Measurements from ENCODE around the gene GRN.
"Not testable (repeated sequence)": the region's sequence is repeated elsewhere in the genome, so short reads cannot be mapped to it uniquely, and the experiment has no call there.

GRN gene

DNA sequence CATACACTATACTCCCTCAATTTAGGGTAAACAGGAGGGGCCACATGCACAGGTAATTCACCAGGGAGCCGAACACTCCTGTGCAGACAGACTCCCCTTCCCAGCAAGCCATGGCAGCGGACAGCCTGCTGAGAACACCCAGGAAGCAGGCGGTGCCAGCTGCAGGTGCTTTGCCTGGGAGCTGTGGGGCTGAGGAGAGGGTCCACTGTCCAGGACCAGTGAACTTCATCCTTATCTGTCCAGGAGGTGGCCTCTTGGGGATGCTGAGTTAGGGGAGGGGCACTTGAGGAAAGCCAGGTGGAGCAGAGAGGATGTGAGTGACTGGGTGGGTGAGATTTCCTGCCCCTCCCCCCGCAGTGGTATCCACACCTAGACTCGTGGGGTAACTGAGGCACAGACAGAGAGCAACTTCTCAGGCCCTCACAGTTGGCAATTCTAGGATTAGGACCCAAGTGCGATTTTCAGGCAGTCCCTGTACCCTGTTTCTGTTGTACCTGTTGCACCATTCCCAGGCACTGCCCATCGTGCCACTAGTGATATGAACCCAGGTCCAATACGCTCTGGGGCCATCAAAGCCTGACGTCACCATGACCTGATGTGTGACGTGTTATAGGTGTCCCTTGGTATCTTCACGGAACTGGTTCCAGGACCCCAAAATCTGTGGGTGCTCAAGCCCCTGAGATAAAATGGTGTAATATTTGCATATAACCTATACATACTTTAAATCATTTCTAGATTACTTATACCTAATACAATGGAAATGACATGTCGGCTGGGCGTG is 1.2 kb downstream of the GRN start:
- no peak for DNase-seq (ENCODE audit: low read depth in 1 of 2, low spot score in 1 of 2)

DNA sequence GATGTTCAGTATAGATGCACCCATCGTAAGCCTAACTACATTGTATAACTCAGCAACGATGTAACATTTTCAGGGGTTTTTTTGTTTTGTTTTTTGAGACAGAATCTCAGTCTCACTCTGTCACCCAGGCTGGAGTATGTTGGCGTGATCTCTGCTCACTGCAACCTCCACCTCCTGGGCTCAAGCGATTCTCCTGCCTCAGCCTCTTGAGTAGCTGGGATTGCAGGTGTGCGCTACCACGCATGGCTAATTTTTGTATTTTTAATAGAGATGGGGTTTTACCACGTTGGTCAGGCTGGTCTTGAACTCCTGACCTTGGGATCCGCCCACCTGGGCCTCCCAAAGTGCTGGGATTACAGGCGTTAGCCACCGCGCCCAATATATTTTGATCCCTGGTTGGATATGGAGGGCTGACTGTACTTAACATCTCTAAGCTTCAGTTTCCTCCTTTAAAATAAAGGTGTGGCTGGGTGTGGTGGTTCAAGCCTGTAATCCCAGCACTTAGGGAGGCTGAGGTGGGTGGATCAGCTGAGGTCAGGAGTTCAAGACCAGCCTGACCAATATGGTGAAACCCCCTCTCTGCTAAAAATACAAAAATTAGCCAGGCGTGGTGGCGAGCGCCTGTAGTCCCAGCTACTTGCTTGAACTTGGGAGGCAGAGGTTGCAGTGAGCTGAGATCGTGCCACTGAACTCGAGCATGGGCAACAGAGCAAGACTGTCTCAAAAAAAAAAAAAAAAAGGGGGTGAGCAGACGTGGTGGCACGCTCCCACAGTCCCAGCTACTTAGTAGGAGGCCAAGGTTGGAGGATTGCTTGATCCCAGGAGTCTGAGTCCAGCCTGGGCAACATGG is 2.3 kb downstream of the GRN start:
- not testable (repeated sequence) for DNase-seq (ENCODE audit: low read depth in 1 of 2, low spot score in 1 of 2)

DNA sequence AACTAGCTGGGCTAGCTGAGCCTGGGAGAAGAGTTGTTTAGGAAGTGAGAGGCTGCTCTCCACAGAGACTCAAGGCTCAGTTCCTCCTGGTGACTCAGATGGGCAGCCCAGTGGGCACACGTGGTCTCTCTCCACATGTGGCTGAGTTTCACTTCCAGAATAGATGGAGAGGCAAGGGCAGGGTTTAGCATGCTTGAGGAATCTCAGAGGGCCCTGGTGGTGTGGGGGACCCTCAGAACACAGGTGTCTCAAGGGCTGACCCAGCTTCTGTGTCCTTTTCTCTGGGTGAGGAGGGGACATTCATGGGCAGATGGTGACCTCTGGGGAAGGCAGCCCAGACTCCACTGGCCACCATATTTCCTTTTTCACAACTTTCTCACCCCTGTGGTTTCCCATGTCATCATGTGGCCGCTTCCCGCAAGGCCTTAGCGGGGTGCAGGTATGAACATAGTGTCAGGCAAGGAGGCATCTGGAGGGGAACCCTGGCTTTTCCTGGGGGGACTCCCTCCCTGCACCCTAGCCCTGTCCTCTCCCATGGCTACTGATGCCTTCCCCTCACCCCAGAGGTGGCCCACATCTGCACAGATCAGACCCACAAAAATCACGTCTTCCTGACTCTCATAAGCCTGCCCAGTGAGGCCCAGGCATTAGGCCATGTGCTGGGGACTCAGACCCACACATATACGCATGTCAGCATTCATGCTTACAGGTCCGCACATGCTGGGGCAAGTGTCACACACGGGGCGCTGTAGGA is 3.3 kb downstream of the GRN start:
- DNase-seq (ENCODE audit: low read depth in 1 of 2, low spot score in 1 of 2): no peak

DNA sequence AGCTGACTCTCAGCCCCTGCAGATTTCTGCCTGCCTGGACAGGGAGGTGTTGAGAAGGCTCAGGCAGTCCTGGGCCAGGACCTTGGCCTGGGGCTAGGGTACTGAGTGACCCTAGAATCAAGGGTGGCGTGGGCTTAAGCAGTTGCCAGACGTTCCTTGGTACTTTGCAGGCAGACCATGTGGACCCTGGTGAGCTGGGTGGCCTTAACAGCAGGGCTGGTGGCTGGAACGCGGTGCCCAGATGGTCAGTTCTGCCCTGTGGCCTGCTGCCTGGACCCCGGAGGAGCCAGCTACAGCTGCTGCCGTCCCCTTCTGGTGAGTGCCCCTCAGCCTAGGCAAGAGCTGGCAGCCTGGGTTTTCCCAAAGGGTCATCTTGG is 3.9 kb downstream of the GRN start:
- DNase-seq (ENCODE audit: low read depth in 1 of 2, low spot score in 1 of 2): no peak

DNA sequence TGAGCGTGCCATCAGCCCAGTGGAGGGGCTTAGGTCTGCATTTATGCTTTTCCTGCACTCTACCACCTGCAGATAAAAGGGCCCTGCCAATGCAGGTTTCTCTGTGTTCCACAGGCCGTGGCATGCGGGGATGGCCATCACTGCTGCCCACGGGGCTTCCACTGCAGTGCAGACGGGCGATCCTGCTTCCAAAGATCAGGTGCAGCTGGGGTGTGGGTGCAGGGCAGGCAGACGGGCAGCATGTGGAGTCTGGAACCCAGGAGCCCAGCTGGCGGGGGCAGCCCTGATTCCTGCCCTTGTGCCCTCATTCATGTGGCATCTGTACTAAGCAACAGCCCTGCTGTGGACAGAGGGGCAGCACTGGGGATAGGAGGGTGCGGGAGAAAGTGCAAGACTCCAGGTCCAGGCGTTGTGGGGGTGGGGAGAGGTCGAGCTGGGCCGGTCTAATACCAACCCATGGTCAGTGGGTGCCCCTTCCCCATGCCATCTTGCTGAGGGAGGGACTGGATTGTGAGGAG is 4.5 kb downstream of the GRN start:
- no peak for DNase-seq (ENCODE audit: low read depth in 1 of 2, low spot score in 1 of 2)

DNA sequence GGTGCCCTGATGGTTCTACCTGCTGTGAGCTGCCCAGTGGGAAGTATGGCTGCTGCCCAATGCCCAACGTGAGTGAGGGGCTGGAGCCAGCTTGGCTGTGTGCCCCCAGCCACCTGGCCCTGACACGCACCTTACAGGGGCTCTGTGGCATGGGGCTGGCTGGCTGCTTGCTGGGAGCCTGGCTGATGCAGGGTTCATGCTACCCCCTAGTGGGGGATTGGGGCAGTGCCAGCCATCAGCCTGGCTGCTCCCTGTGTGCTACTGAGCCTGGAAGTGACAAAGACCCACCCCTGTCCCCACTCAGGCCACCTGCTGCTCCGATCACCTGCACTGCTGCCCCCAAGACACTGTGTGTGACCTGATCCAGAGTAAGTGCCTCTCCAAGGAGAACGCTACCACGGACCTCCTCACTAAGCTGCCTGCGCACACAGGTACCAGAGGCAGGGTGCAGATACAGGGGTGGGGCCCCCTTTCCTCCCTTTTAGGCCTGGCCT is 5.7 kb downstream of the GRN start:
- DNase-seq (ENCODE audit: low read depth in 1 of 2, low spot score in 1 of 2): peak; percentile 40 to 55

DNA sequence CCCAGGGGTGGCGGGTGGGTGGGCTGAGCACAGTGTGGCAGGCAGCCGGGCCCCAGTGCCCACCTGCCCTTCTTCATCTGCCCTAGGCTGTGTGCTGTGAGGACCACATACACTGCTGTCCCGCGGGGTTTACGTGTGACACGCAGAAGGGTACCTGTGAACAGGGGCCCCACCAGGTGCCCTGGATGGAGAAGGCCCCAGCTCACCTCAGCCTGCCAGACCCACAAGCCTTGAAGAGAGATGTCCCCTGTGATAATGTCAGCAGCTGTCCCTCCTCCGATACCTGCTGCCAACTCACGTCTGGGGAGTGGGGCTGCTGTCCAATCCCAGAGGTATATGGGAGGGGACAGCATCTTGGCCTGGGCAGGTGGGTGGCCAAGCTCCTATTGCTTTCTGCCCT is 6.4 kb downstream of the GRN start:
- DNase-seq (ENCODE audit: low read depth in 1 of 2, low spot score in 1 of 2): no peak

DNA sequence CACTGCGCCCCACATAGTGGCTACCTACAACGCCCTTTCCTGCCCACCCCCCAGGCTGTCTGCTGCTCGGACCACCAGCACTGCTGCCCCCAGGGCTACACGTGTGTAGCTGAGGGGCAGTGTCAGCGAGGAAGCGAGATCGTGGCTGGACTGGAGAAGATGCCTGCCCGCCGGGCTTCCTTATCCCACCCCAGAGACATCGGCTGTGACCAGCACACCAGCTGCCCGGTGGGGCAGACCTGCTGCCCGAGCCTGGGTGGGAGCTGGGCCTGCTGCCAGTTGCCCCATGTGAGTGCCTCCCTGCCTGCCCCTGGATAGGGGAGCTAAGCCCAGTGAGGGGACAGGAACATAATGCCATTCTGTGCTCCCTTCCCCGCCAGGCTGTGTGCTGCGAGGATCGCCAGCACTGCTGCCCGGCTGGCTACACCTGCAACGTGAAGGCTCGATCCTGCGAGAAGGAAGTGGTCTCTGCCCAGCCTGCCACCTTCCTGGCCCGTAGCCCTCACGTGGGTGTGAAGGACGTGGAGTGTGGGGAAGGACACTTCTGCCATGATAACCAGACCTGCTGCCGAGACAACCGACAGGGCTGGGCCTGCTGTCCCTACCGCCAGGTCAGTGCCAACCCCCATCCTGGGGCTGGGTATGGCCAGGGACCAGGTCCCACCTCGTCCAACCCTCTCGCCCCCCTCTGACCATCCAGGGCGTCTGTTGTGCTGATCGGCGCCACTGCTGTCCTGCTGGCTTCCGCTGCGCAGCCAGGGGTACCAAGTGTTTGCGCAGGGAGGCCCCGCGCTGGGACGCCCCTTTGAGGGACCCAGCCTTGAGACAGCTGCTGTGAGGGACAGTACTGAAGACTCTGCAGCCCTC is 7.1 kb downstream of the GRN start:
- DNase-seq (ENCODE audit: low read depth in 1 of 2, low spot score in 1 of 2): no peak

DNA sequence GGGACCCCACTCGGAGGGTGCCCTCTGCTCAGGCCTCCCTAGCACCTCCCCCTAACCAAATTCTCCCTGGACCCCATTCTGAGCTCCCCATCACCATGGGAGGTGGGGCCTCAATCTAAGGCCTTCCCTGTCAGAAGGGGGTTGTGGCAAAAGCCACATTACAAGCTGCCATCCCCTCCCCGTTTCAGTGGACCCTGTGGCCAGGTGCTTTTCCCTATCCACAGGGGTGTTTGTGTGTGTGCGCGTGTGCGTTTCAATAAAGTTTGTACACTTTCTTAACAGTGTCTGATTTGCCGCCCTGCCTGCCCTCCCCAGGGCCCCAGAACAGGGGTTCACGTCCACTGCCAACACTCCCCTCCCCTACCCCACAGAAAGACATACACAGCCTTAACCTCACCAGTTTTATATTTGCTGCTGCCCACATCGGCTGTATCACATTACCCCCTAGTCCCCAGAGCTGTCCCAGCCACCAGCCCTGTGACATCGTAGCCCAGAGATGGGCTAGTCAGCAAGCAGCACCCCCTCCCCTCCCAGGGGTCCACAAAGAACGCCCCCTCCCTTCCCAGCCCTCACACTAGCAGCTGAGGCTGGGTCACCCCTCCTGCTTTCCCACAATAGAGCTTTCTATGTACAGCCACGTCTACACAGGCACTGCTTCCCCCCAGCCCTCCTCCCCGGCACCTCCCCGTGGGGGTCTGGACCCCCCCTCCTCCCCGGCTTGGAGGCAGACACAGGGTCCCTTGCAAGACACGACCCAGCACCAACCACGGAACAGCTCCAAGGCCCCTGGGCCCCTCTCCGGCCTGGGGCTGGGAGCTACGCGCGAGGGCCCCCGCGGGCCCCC is 7.9 kb downstream of the GRN start:
- no peak for DNase-seq (ENCODE audit: low read depth in 1 of 2, low spot score in 1 of 2)

DNA sequence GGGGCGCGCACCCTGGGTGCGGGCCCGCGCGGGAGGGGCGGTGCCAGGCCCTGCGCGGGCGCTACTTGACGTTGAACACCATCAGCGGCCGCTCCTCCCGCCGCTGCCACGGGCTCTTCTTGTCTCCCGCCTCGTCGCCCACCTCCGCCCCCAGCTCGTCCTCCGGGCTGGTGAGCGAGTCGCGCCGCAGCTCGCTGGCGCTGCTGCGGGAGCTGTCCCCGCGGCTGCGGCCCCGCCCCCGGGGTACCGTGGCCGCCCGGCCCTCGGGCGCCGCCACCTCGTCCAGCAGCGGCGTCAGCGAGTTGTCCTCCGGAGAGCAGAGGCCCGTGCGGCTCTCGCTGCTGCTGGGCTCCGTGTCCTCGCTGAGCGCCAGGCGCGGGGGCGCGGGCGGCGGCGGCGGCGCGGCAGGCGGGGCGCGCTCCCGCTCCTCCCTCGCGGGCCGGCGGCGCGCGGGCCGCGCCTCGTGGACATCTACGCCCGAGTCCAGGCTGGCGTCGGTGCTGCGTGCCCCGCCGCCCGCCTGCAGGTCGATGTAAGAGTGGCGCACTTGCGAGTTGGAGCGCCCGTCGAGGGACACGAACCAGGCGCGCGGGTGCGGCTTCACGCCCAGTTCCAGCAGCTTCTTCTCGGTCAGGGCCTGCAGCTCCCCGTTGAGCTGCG is 8.7 kb downstream of the GRN start:
- DNase-seq (ENCODE audit: low read depth in 1 of 2, low spot score in 1 of 2): no peak

DNA sequence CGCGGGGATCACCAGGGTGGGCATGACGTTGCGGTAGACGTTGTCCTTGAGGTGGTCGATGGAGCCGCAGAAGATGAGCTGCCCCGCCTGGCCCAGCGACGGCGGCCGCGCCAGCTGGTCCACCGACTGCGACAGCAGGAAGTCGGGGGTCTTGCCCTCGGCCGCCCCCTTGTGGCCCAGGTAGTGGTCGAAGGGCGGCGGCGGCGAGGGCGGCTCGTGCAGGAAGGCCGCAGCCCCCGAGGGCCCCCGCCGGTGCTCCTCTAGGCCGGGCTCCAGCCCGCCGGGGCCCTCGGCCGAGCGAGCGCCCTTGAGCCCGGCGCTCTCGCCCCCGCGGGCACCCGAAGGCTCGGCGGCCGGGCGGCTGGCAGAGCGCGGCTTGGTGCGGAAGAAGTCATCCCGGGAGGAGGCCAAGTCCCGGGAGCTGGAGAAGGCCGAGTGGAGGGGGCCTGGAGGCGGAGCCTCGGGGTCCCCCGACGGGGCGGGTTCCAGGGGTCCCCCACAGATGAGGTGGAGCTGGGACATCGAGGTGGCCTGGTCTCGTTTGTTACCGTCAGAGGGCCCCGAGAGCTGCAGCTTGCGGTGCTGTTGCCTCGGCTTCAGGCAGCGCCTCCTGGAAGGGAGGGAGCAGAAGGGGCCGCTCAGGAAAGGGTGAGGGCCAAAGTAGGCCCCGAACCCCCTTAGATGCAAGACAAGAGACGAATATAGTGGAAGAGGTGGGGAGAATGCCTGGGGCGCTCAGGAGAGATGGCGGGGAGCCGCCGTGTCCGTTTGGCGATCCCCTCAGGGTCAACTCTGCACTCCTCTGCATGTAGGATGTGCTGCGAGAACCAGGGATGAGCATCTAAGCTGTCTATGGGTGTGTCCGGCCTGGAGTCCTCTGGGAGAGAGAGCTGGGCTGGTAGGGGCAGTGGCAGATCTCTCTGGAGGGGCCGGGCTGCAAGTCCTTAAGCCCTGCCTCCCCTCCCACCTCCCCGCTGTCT is 9.8 kb downstream of the GRN start:
- peak; percentile 42 to 48 for DNase-seq (ENCODE audit: low read depth in 1 of 2, low spot score in 1 of 2)

DNA sequence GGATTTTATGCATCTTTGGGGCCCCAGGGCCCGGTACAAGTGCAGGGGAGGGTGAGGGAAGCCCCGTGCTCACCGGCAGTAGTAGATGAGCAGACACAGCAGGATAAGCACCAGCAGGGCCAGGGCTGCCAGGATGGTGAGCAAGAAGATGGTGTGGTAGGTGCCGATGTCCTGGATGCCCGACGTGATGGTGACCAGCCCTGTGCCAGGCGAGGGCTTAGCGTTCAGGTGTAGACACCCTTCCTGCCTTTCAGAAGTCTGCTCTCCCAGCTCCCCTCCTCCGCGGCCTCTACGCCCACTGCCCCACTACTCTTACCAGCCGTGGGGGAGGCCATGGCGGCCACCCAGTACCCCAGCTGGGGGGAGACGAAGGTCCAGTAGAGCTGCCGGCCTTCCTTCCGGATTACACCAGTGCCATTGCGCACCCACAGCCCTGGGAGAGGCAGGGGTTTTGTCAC is 10.6 kb downstream of the GRN start:
- no peak for DNase-seq (ENCODE audit: low read depth in 1 of 2, low spot score in 1 of 2)

DNA sequence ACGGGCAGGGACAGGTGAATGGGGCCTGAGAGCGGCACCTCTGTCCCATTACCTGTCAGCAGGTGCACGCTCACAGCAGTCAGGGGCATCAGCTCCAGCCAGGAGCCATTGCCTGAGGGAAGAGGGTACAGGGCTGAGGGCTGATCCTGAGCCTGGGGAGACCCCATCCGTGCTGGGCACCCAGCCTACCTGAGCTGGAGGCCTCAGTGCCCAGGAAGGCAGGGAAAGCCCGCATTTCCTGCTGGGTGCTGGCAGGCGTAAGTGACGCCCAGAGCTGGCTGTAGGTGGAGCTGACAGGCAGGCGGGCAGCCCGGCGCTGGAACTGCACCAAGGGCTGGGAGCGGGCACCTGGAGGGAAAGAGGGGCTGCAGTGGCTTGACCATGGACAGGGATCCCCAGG is 11.1 kb downstream of the GRN start:
- no peak for DNase-seq (ENCODE audit: low read depth in 1 of 2, low spot score in 1 of 2)

DNA sequence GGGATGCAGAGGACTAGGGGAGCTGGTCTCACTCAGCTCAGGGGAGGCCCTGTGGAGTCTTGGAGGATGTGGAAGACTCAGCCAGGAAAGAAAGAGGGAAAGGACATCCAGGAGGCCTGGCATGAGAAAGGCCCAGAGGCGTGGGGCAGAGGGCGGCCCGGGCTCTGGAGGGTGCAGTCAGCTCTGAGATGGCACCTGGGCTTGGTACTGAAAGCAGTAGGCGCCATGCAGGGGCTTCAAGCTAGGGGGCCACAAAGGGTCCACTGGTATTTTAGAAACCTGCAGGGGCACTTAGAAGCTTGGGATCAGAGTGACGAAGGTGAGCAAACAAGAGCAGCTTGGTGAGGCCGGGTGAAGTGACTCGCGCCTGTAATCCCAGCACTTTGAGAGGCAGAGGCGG is 13.0 kb downstream of the GRN start:
- no peak for DNase-seq (ENCODE audit: low read depth in 1 of 2, low spot score in 1 of 2)

DNA sequence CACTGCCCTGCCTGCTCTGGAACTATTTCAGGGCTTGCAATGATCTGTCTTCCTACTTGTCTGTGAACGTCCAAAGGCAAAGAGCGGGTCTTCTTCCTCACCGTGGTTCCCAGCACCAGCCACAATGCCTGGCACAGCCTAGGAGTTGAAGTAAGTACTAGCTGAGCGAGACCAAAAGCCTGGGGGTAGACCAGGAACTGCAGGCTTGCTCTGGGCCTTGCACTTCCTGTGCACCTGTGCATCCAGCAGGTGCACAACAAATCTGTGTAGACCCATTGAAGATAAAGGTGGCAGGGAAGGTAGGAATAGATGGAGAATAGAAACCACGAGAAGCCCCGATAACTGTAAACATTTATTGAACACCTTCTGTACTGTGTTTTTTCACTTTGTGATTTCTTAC is 13.9 kb downstream of the GRN start:
- DNase-seq (ENCODE audit: low read depth in 1 of 2, low spot score in 1 of 2): no peak

DNA sequence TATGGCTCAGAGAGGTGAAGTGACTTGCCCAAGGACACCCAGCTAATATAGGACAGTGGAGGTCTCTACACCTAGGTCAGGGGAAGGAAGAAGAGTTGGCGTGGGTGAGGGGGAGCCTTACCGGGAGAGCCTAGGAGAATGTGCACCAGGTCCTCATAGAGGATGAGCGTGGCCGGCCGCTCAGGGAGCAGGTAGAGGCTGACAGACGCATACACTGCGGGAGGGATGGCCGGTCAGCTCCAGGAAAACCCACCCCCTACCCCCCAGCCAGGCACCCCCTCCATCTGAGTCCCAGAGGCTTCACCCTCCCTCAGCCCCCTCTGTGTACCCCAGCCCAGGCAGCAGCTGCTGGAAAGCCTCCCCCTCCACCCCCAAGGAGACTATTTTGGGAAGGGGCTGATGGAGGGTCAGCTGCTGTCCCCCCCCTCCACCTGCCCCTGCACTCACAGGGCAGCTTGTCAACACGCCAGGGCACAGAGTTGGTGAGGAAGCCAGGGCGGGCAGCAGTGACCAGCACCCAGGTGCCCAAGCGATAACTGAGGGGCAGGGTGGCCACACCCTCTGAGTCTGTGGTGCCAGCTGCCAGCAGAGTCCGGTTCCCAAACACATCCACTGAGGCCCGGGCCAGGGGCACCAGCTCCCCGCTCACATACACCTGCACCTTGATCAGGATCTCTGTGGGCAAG is 14.5 kb downstream of the GRN start:
- no peak for DNase-seq (ENCODE audit: low read depth in 1 of 2, low spot score in 1 of 2)

DNA sequence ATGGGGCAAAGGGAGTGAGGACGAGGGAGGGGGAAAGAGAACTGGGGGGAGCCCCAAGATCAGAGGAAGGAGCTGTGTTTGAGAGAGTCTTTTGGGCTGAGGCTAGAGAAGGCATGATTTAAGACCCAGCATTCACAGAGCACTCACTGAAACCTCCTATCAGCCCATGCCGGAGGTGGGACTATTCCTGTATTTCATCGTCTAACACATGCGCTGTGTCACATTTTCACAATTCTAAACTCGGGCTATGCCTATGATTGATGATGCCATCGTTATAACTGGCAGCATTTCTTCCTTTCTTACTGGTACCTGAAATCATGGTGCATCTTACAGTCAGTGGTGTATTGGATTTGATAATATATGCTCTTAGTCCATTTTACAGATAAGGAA is 15.0 kb downstream of the GRN start:
- no peak for DNase-seq (ENCODE audit: low read depth in 1 of 2, low spot score in 1 of 2)

Measured in activated T-helper 1 cell treated with anti-CD3 and anti-CD28 coated beads, Interleukin-2, amount 50 U/mL, for 16 hours (primary cell).